Large intestine (tissue), 3 donors: ENCODE results near the gene MYF5. TPM values are rescaled to one million over a fixed set of nuclear protein-coding genes. Genes with fewer than 3 reads are reported as not detected.

ENCODE experiments used
- DNase-seq, 2 donors: peaks; one replicate each; pipeline versions ENCODE4 v3.0.0 to v3.0.0-alpha.2; 2013
- H3K27ac ChIP-seq: one replicate; pipeline ENCODE4 v1.5.1; 2013; ENCODE audit warnings: low read length
- H3K27me3 ChIP-seq: 2 replicates; pipeline ENCODE4 v1.6.1; 2013; ENCODE audit warnings: low read length; ENCODE audit not compliant: control insufficient read depth, insufficient read depth
- H3K36me3 ChIP-seq: 2 replicates; pipeline ENCODE4 v1.6.1; 2013; ENCODE audit warnings: low read length; ENCODE audit not compliant: control insufficient read depth, insufficient read depth
- H3K4me1 ChIP-seq: one replicate; pipeline ENCODE4 v1.6.1; 2013; ENCODE audit warnings: low read length; ENCODE audit not compliant: control insufficient read depth, insufficient read depth
- H3K4me3 ChIP-seq: one replicate; pipeline ENCODE4 v1.5.1; 2013; ENCODE audit warnings: low read length
- H3K9me3 ChIP-seq: one replicate; pipeline ENCODE4 v1.6.1; 2013; ENCODE audit warnings: mild to moderate bottlenecking, low read depth, low read length, moderate library complexity; ENCODE audit not compliant: control insufficient read depth
- WGBS: methylation state at CpG from one replicate; pipeline ENCODE4 v1.1.5; 2013; ENCODE audit warnings: low lambda C conversion rate; ENCODE audit not compliant: insufficient coverage; 5-methylcytosine and 5-hydroxymethylcytosine counted together
- polyA plus RNA-seq: library from polyadenylated mRNA; unstranded; fragments of 120-200 nt; gene quantifications from one replicate; pipeline ENCODE4 v1.2.1, GENCODE V29; 2013

Gene MYF5
- polyA plus RNA-seq, 1 donor = 0.07 TPM

GRCh38 chr12:80690513-80690912 is 26.2 kb upstream of the MYF5 start:
- Histone ChIP-seq H3K27ac (no peak overlapping the region), H3K27me3 (no peaks in the 10 kb centered on the region), H3K36me3 (no peaks in the 10 kb centered on the region), H3K4me1 (no peaks in the 10 kb centered on the region), H3K4me3 (no peak overlapping the region), H3K9me3 (no peaks in the 10 kb centered on the region)
- no peak for DNase-seq
- WGBS = 71% methylated on average over 1 of the region's 2 CpGs

DNA sequence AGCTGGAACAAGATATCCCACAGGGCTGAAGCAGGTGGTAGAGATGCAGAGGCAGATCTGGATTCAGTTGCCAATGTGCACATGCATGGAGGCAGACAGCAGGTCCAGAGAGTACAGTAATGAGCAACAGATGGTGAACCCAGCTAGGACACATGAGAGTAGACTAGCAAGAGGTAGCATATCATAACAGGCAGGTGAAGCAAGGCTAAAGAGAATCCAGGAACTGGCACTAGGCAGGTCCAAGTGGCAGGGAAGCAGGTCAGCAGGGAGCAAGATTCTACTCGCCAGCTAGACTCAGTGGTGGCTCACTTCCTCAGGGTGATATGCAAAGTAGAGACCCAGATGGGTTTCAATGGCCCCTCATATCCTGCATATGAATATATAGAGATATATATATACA is 24.6 kb upstream of the MYF5 start:
- no CpG with 5 or more reads among the region's 1 CpG for WGBS
- H3K4me1 ChIP-seq = peaks cover 4% of the 10 kb centered on the region
- no peak overlapping the region for H3K4me3 ChIP-seq
- DNase-seq = no peak
- no peaks in the 10 kb centered on the region for H3K9me3 ChIP-seq
- H3K27me3 ChIP-seq = no peaks in the 10 kb centered on the region
- H3K27ac ChIP-seq = no peak overlapping the region
- no peaks in the 10 kb centered on the region for H3K36me3 ChIP-seq

GRCh38 chr12:80697270-80697887 is 19.3 kb upstream of the MYF5 start:
- H3K9me3 ChIP-seq = no peaks in the 10 kb centered on the region
- no peak overlapping the region for H3K27ac ChIP-seq
- H3K4me1 ChIP-seq = peaks cover 4% of the 10 kb centered on the region
- H3K27me3 ChIP-seq = no peaks in the 10 kb centered on the region
- no peak overlapping the region for H3K4me3 ChIP-seq
- 31% methylated on average over 2 of the region's 2 CpGs for WGBS
- no peaks in the 10 kb centered on the region for H3K36me3 ChIP-seq
- DNase-seq = no peak

GRCh38 chr12:80698256-80698655 is 18.5 kb upstream of the MYF5 start:
- DNase-seq = no peak
- Histone ChIP-seq H3K27ac (no peak overlapping the region), H3K4me3 (no peak overlapping the region), H3K4me1 (peaks cover 4% of the 10 kb centered on the region), H3K27me3 (no peaks in the 10 kb centered on the region), H3K9me3 (no peaks in the 10 kb centered on the region), H3K36me3 (no peaks in the 10 kb centered on the region)
- WGBS = 100% methylated on average over 2 of the region's 7 CpGs

- H3K36me3 ChIP-seq = no peaks in the 10 kb centered on the region
- H3K27me3 ChIP-seq = no peaks in the 10 kb centered on the region
- 74% methylated on average over 3 of the region's 7 CpGs for WGBS
Measured at GRCh38 chr12:80698847-80699542, 17.7 kb upstream of the MYF5 start.

DNA sequence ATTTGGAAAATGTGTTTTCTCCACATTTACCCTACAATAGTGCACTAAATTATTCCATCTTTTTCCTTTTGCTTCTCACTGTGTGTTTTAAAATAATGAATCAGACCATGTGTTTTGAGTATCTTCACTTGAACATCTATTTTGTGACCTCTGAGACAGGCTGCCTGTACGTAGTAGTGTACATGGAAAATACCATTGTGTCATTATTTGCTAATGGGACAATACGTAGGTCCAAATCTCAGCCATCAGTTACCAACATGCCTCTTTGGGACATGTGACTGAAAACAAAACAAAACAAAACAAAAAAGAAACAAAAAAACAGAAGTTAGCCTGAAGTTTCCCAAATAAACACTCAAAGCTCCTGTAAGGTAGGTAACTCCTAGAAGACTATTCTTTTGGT is 16.4 kb upstream of the MYF5 start:
- H3K27ac ChIP-seq = no peak overlapping the region
- no peaks in the 10 kb centered on the region for H3K36me3 ChIP-seq
- no peak for DNase-seq
- H3K4me1 ChIP-seq = peaks cover 4% of the 10 kb centered on the region
- H3K9me3 ChIP-seq = no peaks in the 10 kb centered on the region
- no CpG with 5 or more reads among the region's 2 CpGs for WGBS
- no peaks in the 10 kb centered on the region for H3K27me3 ChIP-seq
- H3K4me3 ChIP-seq = no peak overlapping the region

More at GRCh38 chr12:80698847-80699542, 17.7 kb upstream of the MYF5 start:
- peaks cover 4% of the 10 kb centered on the region for H3K4me1 ChIP-seq
- DNase-seq = no peak
- no peaks in the 10 kb centered on the region for H3K9me3 ChIP-seq
- no peak overlapping the region for H3K27ac ChIP-seq
- H3K4me3 ChIP-seq = no peak overlapping the region

DNA sequence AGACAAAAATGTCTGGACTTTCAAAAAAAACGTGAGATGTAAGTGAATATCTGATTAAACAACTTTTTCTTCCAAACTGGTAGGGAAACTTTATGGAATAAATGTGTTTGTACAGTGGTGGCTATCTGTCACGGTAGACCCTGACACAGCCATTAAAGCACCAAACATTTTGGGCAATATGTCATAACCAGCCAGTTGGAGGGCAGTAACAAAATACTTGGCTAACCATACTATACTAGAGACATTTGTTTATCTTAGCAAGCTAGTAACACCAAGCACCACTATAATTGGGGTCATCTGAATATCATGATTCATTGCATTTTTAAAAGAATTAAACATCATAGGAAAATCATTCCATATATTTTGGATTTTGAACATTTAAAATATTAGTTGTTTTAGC is 15.3 kb upstream of the MYF5 start:
- Histone ChIP-seq H3K4me3 (no peak overlapping the region), H3K4me1 (peaks cover 2% of the 10 kb centered on the region), H3K27me3 (peaks cover under 1% of the 10 kb centered on the region), H3K36me3 (no peaks in the 10 kb centered on the region), H3K27ac (no peak overlapping the region), H3K9me3 (no peaks in the 10 kb centered on the region)
- DNase-seq = no peak
- 100% methylated on average over 1 of the region's 2 CpGs for WGBS

- 43% methylated on average over 6 of the region's 12 CpGs for WGBS
- no peaks in the 10 kb centered on the region for H3K36me3 ChIP-seq
- no peaks in the 10 kb centered on the region for H3K9me3 ChIP-seq
- peaks cover 17% of the 10 kb centered on the region for H3K27me3 ChIP-seq
- DNase-seq = no peak
- H3K4me1 ChIP-seq = no peaks in the 10 kb centered on the region
- H3K27ac ChIP-seq = no peak overlapping the region
- peak overlapping the region; percentile 8 for H3K4me3 ChIP-seq
Measured at GRCh38 chr12:80702889-80703805, 13.6 kb upstream of the MYF5 start.

GRCh38 chr12:80704420-80704819 is 12.3 kb upstream of the MYF5 start:
- no peak overlapping the region for H3K4me3 ChIP-seq
- H3K27me3 ChIP-seq = peaks cover 27% of the 10 kb centered on the region
- H3K9me3 ChIP-seq = no peaks in the 10 kb centered on the region
- no peaks in the 10 kb centered on the region for H3K4me1 ChIP-seq
- H3K36me3 ChIP-seq = no peaks in the 10 kb centered on the region
- no peak overlapping the region for H3K27ac ChIP-seq
- WGBS = 100% methylated on average over 1 of the region's 2 CpGs
- DNase-seq = no peak

DNA sequence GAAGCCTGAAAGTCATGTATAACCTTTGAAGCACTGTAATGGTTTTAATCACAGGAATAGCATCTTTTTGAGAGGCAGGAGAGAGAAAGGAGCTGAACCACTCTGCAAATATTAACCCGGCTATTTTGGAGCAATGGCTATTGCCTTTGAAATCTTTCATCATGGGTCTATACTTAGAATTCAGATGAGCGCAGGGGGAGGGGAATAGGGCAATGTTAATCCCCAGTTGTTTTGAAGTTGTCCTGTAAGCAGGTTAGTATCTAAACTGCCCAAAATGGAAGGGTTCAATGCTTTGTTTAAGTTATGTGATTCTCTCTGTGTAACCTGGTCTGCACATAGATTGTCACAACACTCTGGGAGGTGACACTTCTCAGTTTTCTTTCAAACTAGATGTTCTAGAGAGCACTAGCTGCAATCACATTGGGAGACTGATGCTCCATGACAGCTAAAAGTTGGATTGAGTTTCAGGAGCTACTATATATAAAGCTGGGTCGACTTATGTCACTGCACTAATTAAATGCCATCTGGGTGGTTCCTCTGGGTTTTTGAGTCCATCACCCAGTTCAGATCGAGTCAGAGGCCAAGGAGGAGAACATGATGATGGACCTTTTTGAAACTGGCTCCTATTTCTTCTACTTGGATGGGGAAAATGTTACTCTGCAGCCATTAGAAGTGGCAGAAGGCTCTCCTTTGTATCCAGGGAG is 9.4 kb upstream of the MYF5 start, which contains the start of gene MYF6:
Gene MYF6, plus strand, starts transcription at position 509 of the 704 bp plus-strand sequence. Its CDS starts 86 bp downstream, at position 595.
- H3K27me3 ChIP-seq = peaks cover 47% of the 10 kb centered on the region
- no peaks in the 10 kb centered on the region for H3K36me3 ChIP-seq
- H3K4me1 ChIP-seq = no peaks in the 10 kb centered on the region
- DNase-seq = no peak
- no peaks in the 10 kb centered on the region for H3K9me3 ChIP-seq
- WGBS = no CpG with 5 or more reads among the region's 4 CpGs
- no peak within 1 kb of the TSS for H3K4me3 ChIP-seq
- no peak within 1 kb of the TSS for H3K27ac ChIP-seq
